Prostate gland (tissue), 2 donors: ENCODE results near the gene THAP7.

Source experiments
- POLR2A ChIP-seq: fragments of 450-650 bp; IDR thresholded peaks from one replicate; pipeline ENCODE4 v1.6.1; 2016; ENCODE audit warnings: antibody characterized with exemption, mild to moderate bottlenecking
- POLR2AphosphoS5 ChIP-seq: sonication (generic); formaldehyde crosslinking; IDR thresholded peaks from one replicate; pipeline ENCODE4 v1.6.1; 2017; ENCODE audit warnings: antibody characterized with exemption
- TF ChIP-seq, protein P1 (sequence below), 4 experiments: fragments of 200-600 bp in 2 of 4; fragments of 450-650 bp in 2 of 4; sonication (generic) in 2 of 4; IDR thresholded peaks; 1 replicate in 3 of 4; 2 replicates in 1 of 4; pipeline ENCODE4 v1.5.1; 2016 to 2019; ENCODE audit warnings: antibody characterized with exemption in 4 of 4, mild to moderate bottlenecking in 2 of 4, moderate library complexity in 2 of 4

- TF ChIP-seq, protein P1, sequence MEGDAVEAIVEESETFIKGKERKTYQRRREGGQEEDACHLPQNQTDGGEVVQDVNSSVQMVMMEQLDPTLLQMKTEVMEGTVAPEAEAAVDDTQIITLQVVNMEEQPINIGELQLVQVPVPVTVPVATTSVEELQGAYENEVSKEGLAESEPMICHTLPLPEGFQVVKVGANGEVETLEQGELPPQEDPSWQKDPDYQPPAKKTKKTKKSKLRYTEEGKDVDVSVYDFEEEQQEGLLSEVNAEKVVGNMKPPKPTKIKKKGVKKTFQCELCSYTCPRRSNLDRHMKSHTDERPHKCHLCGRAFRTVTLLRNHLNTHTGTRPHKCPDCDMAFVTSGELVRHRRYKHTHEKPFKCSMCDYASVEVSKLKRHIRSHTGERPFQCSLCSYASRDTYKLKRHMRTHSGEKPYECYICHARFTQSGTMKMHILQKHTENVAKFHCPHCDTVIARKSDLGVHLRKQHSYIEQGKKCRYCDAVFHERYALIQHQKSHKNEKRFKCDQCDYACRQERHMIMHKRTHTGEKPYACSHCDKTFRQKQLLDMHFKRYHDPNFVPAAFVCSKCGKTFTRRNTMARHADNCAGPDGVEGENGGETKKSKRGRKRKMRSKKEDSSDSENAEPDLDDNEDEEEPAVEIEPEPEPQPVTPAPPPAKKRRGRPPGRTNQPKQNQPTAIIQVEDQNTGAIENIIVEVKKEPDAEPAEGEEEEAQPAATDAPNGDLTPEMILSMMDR (IDR thresholded peaks at IDR 0.05): no peak
- no peak for TF ChIP-seq POLR2AphosphoS5
- no peak for TF ChIP-seq POLR2A
These were observed 41.3 kb upstream of the THAP7 start for GRCh38 chr22:21042978-21043859.
